ENCODE data around the gene SMIM43. TPM values are rescaled to one million over a fixed set of nuclear protein-coding genes. Genes with fewer than 3 reads are reported as not detected.

The SMIM43 gene
- total and polyA plus RNA-seq, 2 of the 8 experiments (the other 6 are each of a cell fraction or from before 2014, with no cell fraction given), result 0.50 to 0.94 TPM

DNA sequence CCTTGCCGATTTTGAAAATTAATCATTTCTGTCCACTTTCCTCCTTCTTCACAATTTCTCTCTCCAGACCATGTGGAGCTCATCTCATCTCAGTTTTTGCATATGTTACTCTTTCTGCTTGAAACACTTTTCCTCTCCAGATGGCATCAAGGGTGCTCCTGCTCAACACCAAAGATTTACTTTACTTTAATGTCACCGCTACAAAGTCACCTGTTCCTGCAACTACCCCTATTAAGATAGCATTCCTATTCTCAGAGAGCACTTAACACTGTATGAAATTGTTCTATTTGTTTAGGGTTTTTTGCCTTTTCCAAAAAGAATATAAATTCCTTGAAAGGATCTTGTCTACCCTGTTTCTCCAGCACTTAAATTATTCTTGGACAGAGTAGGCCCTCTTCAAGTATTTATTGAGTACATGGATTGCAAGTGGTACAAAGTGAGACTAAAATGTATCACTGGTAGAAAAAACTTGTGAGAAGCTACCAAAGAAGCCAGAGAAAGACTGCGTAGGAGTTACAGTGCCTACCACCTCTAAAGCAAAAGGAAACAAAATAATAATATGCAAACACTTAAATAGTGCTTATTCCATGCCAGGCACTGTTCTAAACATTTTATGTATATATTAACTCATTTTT is 35.0 kb upstream of the SMIM43 start:
- WGBS, 2 experiments (ENCODE audit: extremely low coverage in 1 of 2, insufficient coverage in 1 of 2, insufficient read length in 1 of 2, insufficient replicate concordance in 2 of 2, low coverage in 1 of 2, low lambda C conversion rate in 2 of 2, missing lambda C conversion rate in 1 of 2), result 90% methylated on average over 3 of the region's 3 CpGs; no CpG with 5 or more reads in 1 of the 2 experiments
- H3K4me2 ChIP-seq (ENCODE audit: insufficient read depth in 1 of 2, low read depth in 2 of 2, low read length in 2 of 2), result no peak overlapping the region; a peak in 1 of 4 replicates
- H3K79me1 ChIP-seq (ENCODE audit: low read depth, low read length), result no peaks in the 10 kb centered on the region
- no peak overlapping the region for H2BK20ac ChIP-seq (ENCODE audit: low read length)
- H3K9me3 ChIP-seq (ENCODE audit: insufficient read depth in 2 of 2, low read depth in 1 of 2, low read length in 1 of 2), result no peaks in the 10 kb centered on the region
- H2BK15ac ChIP-seq (ENCODE audit: low read length), result no peak overlapping the region
- ChIA-PET POLR2A (ENCODE audit: partially characterized antibody) (interaction anchor here (1.4 to 14.8 kb wide), 6 partner anchors 11 to 36 kb away, joined by 3 to 246 read pairs (median 6); partner anchors contain the start of genes CCNA2 and SMIM43), CTCF (ENCODE audit: partially characterized antibody) (no interaction called here)
- no peak overlapping the region for H3K18ac ChIP-seq (ENCODE audit: extremely low read depth, low read length)
- H3K14ac ChIP-seq (ENCODE audit: insufficient read length), result no peak overlapping the region
- H3K27me3 ChIP-seq (replicated peaks in 1 of 4; ENCODE audit: control insufficient read depth in 3 of 4, extremely low read depth in 1 of 4, insufficient read depth in 3 of 4, low read length in 3 of 4), result no peaks in the 10 kb centered on the region
- no peak overlapping the region for H2AK5ac ChIP-seq (ENCODE audit: low read depth, low read length)
- H2BK5ac ChIP-seq (ENCODE audit: low read depth, low read length), result no peak overlapping the region
- H4K20me1 ChIP-seq (replicated peaks in 1 of 2; ENCODE audit: control insufficient read depth in 1 of 2, insufficient read depth in 2 of 2, low read length in 2 of 2), result no peaks in the 10 kb centered on the region
- peaks cover 8 to 18% (median 10%) of the 10 kb centered on the region in 4 experiments for H3K4me1 ChIP-seq (replicated peaks in 1 of 4; ENCODE audit: control insufficient read depth in 3 of 4, insufficient read depth in 4 of 4, low read length in 3 of 4)
- H4K5ac ChIP-seq (ENCODE audit: insufficient read length, low read depth, low read length), result no peak overlapping the region
- H3K56ac ChIP-seq (replicated peaks; ENCODE audit: insufficient read length, low read depth, low read length), result no peak overlapping the region
- H3K27ac ChIP-seq (ENCODE audit: low read depth, low read length), result no peak overlapping the region
- H4K91ac ChIP-seq (replicated peaks; ENCODE audit: insufficient read length, low read length), result no peak overlapping the region
- DNase-seq (ENCODE audit: low read depth in 1 of 2, low spot score in 2 of 2) (no peak), FAIRE-seq (no peak)
- H4K8ac ChIP-seq (ENCODE audit: extremely low read depth, insufficient read depth, low read length), result no peak overlapping the region
- peaks cover 3% of the 10 kb centered on the region for H3K23me2 ChIP-seq (ENCODE audit: low read depth, low read length)
- H3K4ac ChIP-seq (replicated peaks; ENCODE audit: insufficient read length, low read depth, low read length), result no peak overlapping the region
- TF ChIP-seq RBBP5 (IDR thresholded peaks at IDR 0.05; ENCODE audit: borderline replicate concordance, low read depth, low read length) (no peak), CTBP2 (IDR thresholded peaks at IDR 0.05; ENCODE audit: borderline replicate concordance, insufficient read depth, insufficient read length, low read length) (no peak), NRF1 (IDR thresholded peaks at IDR 0.05; ENCODE audit: low read depth, low read length) (no peak), CHD2 (IDR thresholded peaks at IDR 0.05; ENCODE audit: low read length) (no peak), RXRA (IDR thresholded peaks at IDR 0.05; ENCODE audit: insufficient read depth, low read depth, low read length) (no peak), EP300 (IDR thresholded peaks at IDR 0.05; ENCODE audit: borderline replicate concordance in 1 of 2, low read depth in 2 of 2, low read length in 2 of 2) (no peak)
- TF ChIP-seq, protein P1, sequence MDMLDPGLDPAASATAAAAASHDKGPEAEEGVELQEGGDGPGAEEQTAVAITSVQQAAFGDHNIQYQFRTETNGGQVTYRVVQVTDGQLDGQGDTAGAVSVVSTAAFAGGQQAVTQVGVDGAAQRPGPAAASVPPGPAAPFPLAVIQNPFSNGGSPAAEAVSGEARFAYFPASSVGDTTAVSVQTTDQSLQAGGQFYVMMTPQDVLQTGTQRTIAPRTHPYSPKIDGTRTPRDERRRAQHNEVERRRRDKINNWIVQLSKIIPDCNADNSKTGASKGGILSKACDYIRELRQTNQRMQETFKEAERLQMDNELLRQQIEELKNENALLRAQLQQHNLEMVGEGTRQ (IDR thresholded peaks at IDR 0.05; ENCODE audit: low read length), result no peak
- peaks cover 11 to 26% (median 18%) of the 10 kb centered on the region in 4 experiments for H3K36me3 ChIP-seq (ENCODE audit: control insufficient read depth in 2 of 4, insufficient read depth in 4 of 4, low read length in 3 of 4)
- peaks cover 3 to 21% of the 10 kb centered on the region in 2 experiments; a peak in 2 of 4 replicates for H3K79me2 ChIP-seq (ENCODE audit: control insufficient read depth in 1 of 2, insufficient read depth in 2 of 2, low read length in 2 of 2)
- H2BK120ac ChIP-seq (replicated peaks; ENCODE audit: low read depth, low read length), result no peak overlapping the region
- H2AFZ ChIP-seq (ENCODE audit: low read length), result no peak overlapping the region
- H3K23ac ChIP-seq (ENCODE audit: insufficient read length), result no peak overlapping the region
- H3K4me3 ChIP-seq (ENCODE audit: extremely low read depth in 1 of 4, insufficient read depth in 2 of 4, low read depth in 3 of 4, low read length in 4 of 4), result peak overlapping the region in 1 of 4 experiments; percentile 93; a peak in 1 of 8 replicates
- no peak overlapping the region for H3K9ac ChIP-seq (replicated peaks in 1 of 4; ENCODE audit: extremely low read depth in 1 of 4, low read depth in 3 of 4, low read length in 3 of 4)
- no peak overlapping the region; the same call in 1 of the 2 replicates for H2BK12ac ChIP-seq (ENCODE audit: low read depth, low read length)

Measured in H1 (cell line).